ENCODE results near the gene NCOA7. TPM values are rescaled to one million over a fixed set of nuclear protein-coding genes. Genes with fewer than 3 reads are reported as not detected.

The NCOA7 gene
- total and polyA plus RNA-seq, 2 of the 8 experiments (the other 6 are each of a cell fraction or from before 2014, with no cell fraction given): 2.6 to 10.7 TPM

GRCh38 chr6:125823180-125823579 lies 32.4 kb downstream of the NCOA7 start:
- Histone ChIP-seq H3K79me1 (ENCODE audit: low read depth, low read length) (no peaks in the 10 kb centered on the region), H3K4ac (replicated peaks; ENCODE audit: insufficient read length, low read depth, low read length) (no peak overlapping the region), H4K5ac (ENCODE audit: insufficient read length, low read depth, low read length) (no peak overlapping the region), H3K27ac (ENCODE audit: low read depth, low read length) (no peak overlapping the region), H2BK15ac (ENCODE audit: low read length) (no peak overlapping the region), H3K9ac (replicated peaks in 1 of 4; ENCODE audit: extremely low read depth in 1 of 4, low read depth in 3 of 4, low read length in 3 of 4) (no peak overlapping the region), H4K20me1 (replicated peaks in 1 of 2; ENCODE audit: control insufficient read depth in 1 of 2, insufficient read depth in 2 of 2, low read length in 2 of 2) (no peaks in the 10 kb centered on the region), H3K56ac (replicated peaks; ENCODE audit: insufficient read length, low read depth, low read length) (no peak overlapping the region), H3K4me2 (ENCODE audit: insufficient read depth in 1 of 2, low read depth in 2 of 2, low read length in 2 of 2) (no peak overlapping the region), H3K79me2 (ENCODE audit: control insufficient read depth in 1 of 2, insufficient read depth in 2 of 2, low read length in 2 of 2) (no peaks in the 10 kb centered on the region), H4K91ac (replicated peaks; ENCODE audit: insufficient read length, low read length) (no peak overlapping the region), H3K23me2 (ENCODE audit: low read depth, low read length) (no peaks in the 10 kb centered on the region), H2BK5ac (ENCODE audit: low read depth, low read length) (no peak overlapping the region), H3K18ac (ENCODE audit: extremely low read depth, low read length) (no peak overlapping the region), H3K9me3 (ENCODE audit: insufficient read depth in 2 of 2, low read depth in 1 of 2, low read length in 1 of 2) (no peaks in the 10 kb centered on the region), H2AK5ac (ENCODE audit: low read depth, low read length) (no peak overlapping the region), H3K27me3 (replicated peaks in 1 of 4; ENCODE audit: control insufficient read depth in 3 of 4, extremely low read depth in 1 of 4, insufficient read depth in 3 of 4, low read length in 3 of 4) (peaks cover 0 to 2% (median 0%) of the 10 kb centered on the region in 4 experiments; a peak in 1 of 7 replicates), H3K36me3 (ENCODE audit: control insufficient read depth in 2 of 4, insufficient read depth in 4 of 4, low read length in 3 of 4) (no peaks in the 10 kb centered on the region), H2BK120ac (replicated peaks; ENCODE audit: low read depth, low read length) (no peak overlapping the region), H2BK20ac (ENCODE audit: low read length) (no peak overlapping the region), H3K4me1 (replicated peaks in 1 of 4; ENCODE audit: control insufficient read depth in 3 of 4, insufficient read depth in 4 of 4, low read length in 3 of 4) (no peaks in the 10 kb centered on the region), H3K14ac (ENCODE audit: insufficient read length) (no peak overlapping the region), H3K4me3 (ENCODE audit: extremely low read depth in 1 of 4, insufficient read depth in 2 of 4, low read depth in 3 of 4, low read length in 4 of 4) (no peak overlapping the region), H2AFZ (ENCODE audit: low read length) (no peak overlapping the region), H2BK12ac (ENCODE audit: low read depth, low read length) (no peak overlapping the region), H3K23ac (ENCODE audit: insufficient read length) (no peak overlapping the region), H4K8ac (ENCODE audit: extremely low read depth, insufficient read depth, low read length) (no peak overlapping the region)
- 89% methylated on average over 2 of the region's 2 CpGs; no CpG with 5 or more reads in 1 of the 2 experiments for WGBS, 2 experiments (ENCODE audit: extremely low coverage in 1 of 2, insufficient coverage in 1 of 2, insufficient read length in 1 of 2, insufficient replicate concordance in 2 of 2, low coverage in 1 of 2, low lambda C conversion rate in 2 of 2, missing lambda C conversion rate in 1 of 2)
- ChIA-PET CTCF (ENCODE audit: partially characterized antibody) (no interaction called here), POLR2A (ENCODE audit: partially characterized antibody) (no interaction called here)
- no peak for FAIRE-seq
- no peak for DNase-seq (ENCODE audit: low read depth in 1 of 2, low spot score in 2 of 2)
- TF ChIP-seq E2F6 (IDR thresholded peaks at IDR 0.05): no peak
